ENCODE results near the gene PSAT1.

Gene PSAT1

GRCh38 chr9:78280982-78281668, 15.8 kb upstream of the PSAT1 start:
- TF ChIP-seq RAD21 (IDR thresholded peaks at IDR 0.05; ENCODE audit: low read depth) (0 out of 2 replicates have a peak, but pooled peaks have one; percentile 5), TEAD4 (IDR thresholded peaks at IDR 0.05) (peak; percentile 30; the same call in 1 of the 2 replicates), EP300 (IDR thresholded peaks at IDR 0.05; ENCODE audit: borderline replicate concordance) (peak; percentile 38; the same call in 1 of the 2 replicates), ZBTB7A (IDR thresholded peaks at IDR 0.05; ENCODE audit: low read depth) (no peak), USF1 (IDR thresholded peaks at IDR 0.05) (no peak), TCF12 (IDR thresholded peaks at IDR 0.05; ENCODE audit: low read depth) (peak; percentile 44; the same call in 1 of the 2 replicates), REST (IDR thresholded peaks at IDR 0.05; ENCODE audit: low read depth) (no peak), YY1 (IDR thresholded peaks at IDR 0.05; ENCODE audit: low read depth) (no peak), NFIC (IDR thresholded peaks at IDR 0.05) (peak; percentile 87), FOXM1 (IDR thresholded peaks at IDR 0.05; ENCODE audit: borderline replicate concordance, low read depth) (no peak), TAF1 (IDR thresholded peaks at IDR 0.05; ENCODE audit: low read depth) (no peak)

- TF ChIP-seq ZBTB7A (IDR thresholded peaks at IDR 0.05; ENCODE audit: low read depth) (no peak), RAD21 (IDR thresholded peaks at IDR 0.05; ENCODE audit: low read depth) (no peak), REST (IDR thresholded peaks at IDR 0.05; ENCODE audit: low read depth) (no peak), MAX (IDR thresholded peaks at IDR 0.05) (no peak), TEAD4 (IDR thresholded peaks at IDR 0.05) (no peak), NFIC (IDR thresholded peaks at IDR 0.05) (no peak), USF1 (IDR thresholded peaks at IDR 0.05) (no peak)
Measured at GRCh38 chr9:78286125-78286524, 10.8 kb upstream of the PSAT1 start.

GRCh38 chr9:78286946-78287388, 10.0 kb upstream of the PSAT1 start:
- TF ChIP-seq TAF1 (IDR thresholded peaks at IDR 0.05; ENCODE audit: low read depth), result no peak
- TF ChIP-seq ZBTB7A (IDR thresholded peaks at IDR 0.05; ENCODE audit: low read depth), result no peak
- TF ChIP-seq EGR1 (IDR thresholded peaks at IDR 0.05), result no peak
- no peak for TF ChIP-seq TCF12 (IDR thresholded peaks at IDR 0.05; ENCODE audit: low read depth)
- TF ChIP-seq CREB1 (IDR thresholded peaks at IDR 0.05; ENCODE audit: low read depth), result no peak
- TF ChIP-seq RAD21 (IDR thresholded peaks at IDR 0.05; ENCODE audit: low read depth), result no peak
- TF ChIP-seq REST (IDR thresholded peaks at IDR 0.05; ENCODE audit: low read depth), result no peak
- TF ChIP-seq USF1 (IDR thresholded peaks at IDR 0.05), result no peak
- no peak for TF ChIP-seq TEAD4 (IDR thresholded peaks at IDR 0.05)
- no peak for TF ChIP-seq FOXM1 (IDR thresholded peaks at IDR 0.05; ENCODE audit: borderline replicate concordance, low read depth)
- TF ChIP-seq NFIC (IDR thresholded peaks at IDR 0.05), result no peak
- no peak for TF ChIP-seq YY1 (IDR thresholded peaks at IDR 0.05; ENCODE audit: low read depth)
- no peak for TF ChIP-seq MAX (IDR thresholded peaks at IDR 0.05)
- no peak for TF ChIP-seq EP300 (IDR thresholded peaks at IDR 0.05; ENCODE audit: borderline replicate concordance)
- TF ChIP-seq CEBPB (IDR thresholded peaks at IDR 0.05), result no peak

Data from Ishikawa (cell line).